NB4 (cell line): Measurements from ENCODE around the gene CERS3.

Experiments used
- POLR2A ChIP-seq: IDR thresholded peaks from 2 replicates; pipeline ENCODE4 v1.6.1; 2011; ENCODE audit warnings: mild to moderate bottlenecking; ENCODE audit not compliant: insufficient read length; ENCODE audit errors: extremely low read depth
- TF ChIP-seq, protein P1 (sequence below): IDR thresholded peaks from one replicate; pipeline ENCODE4 v1.5.1; 2012; ENCODE audit warnings: low read depth, low read length

DNA sequence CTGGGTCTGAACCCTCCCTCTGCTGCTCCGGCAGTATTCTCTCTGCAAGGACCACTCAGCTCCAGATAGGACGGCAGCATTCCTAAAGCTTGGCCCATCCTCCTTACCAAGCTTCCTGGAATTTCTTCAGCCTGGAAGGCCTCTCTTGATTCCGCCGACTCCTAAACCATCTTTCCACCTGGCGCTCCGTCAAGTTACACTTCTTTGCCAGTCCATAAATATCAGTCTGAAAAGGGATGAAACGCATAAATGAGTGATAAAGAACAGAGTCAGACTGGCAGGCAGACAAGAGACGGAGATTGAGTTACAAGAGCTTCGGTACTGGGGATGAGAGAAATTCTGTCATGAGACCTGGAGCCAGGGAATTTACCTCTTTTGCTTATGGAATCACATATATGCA, 44.3 kb downstream of the CERS3 start:
- no peak for TF ChIP-seq POLR2A
- TF ChIP-seq, protein P1, sequence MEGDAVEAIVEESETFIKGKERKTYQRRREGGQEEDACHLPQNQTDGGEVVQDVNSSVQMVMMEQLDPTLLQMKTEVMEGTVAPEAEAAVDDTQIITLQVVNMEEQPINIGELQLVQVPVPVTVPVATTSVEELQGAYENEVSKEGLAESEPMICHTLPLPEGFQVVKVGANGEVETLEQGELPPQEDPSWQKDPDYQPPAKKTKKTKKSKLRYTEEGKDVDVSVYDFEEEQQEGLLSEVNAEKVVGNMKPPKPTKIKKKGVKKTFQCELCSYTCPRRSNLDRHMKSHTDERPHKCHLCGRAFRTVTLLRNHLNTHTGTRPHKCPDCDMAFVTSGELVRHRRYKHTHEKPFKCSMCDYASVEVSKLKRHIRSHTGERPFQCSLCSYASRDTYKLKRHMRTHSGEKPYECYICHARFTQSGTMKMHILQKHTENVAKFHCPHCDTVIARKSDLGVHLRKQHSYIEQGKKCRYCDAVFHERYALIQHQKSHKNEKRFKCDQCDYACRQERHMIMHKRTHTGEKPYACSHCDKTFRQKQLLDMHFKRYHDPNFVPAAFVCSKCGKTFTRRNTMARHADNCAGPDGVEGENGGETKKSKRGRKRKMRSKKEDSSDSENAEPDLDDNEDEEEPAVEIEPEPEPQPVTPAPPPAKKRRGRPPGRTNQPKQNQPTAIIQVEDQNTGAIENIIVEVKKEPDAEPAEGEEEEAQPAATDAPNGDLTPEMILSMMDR = no peak
